Measurements from ENCODE around the gene OLFML1. TPM values are rescaled to one million over a fixed set of nuclear protein-coding genes. Genes with fewer than 3 reads are reported as not detected.
A peak's percentile ranks its signal among the peaks of the same experiment; 100 is the strongest.

Gene OLFML1
- total RNA-seq, 2 experiments from 2014 or later = not detected

GRCh38 chr11:7495882-7496551 lies 10.7 kb downstream of the OLFML1 start:
- no peaks in the 10 kb centered on the region for H3K79me2 ChIP-seq (ENCODE audit: insufficient read depth, low read depth, low read length)
- BruUV-seq (replicated peaks) = no TSS peak
- DNase-seq (ENCODE audit: low spot score) = peak; percentile 79
- ChIA-PET POLR2A (interaction anchor here (0.5 to 1.7 kb wide), 10 partner anchors 10 to 66 kb away, joined by 3 to 6 read pairs (median 4); partner anchors contain the start of gene OLFML1), CTCF (ENCODE audit: unreplicated experiment) (no interaction called here)
- H3K36me3 ChIP-seq (ENCODE audit: insufficient read depth, low read length) = no peaks in the 10 kb centered on the region
- no peak for TF ChIP-seq EZH2phosphoT487 (IDR thresholded peaks at IDR 0.05; ENCODE audit: borderline replicate concordance, low read depth, low read length)
- no peak for TF ChIP-seq CTCF (conservative IDR thresholded peaks at IDR 0.05; ENCODE audit: low read length)
- no peaks in the 10 kb centered on the region for H3K9me2 ChIP-seq (ENCODE audit: insufficient read depth, low read length)
- peak overlapping the region; percentile 58 for H3K4me2 ChIP-seq (ENCODE audit: low read length)
- peaks cover 33% of the 10 kb centered on the region for H3K4me1 ChIP-seq (ENCODE audit: insufficient read depth, low read length, poor library complexity, severe bottlenecking)
- intact Hi-C loops (cut with micrococcal nuclease; ENCODE audit: unreplicated experiment) = no loop called here
- H4K20me1 ChIP-seq (ENCODE audit: insufficient read depth, low read length) = no peaks in the 10 kb centered on the region
- no peak overlapping the region for H3K4me3 ChIP-seq (ENCODE audit: low read depth, low read length, poor library complexity, severe bottlenecking)
- H2AFZ ChIP-seq (ENCODE audit: low read length) = peak overlapping the region; percentile 80
- H3K27ac ChIP-seq (ENCODE audit: low read depth, low read length, poor library complexity, severe bottlenecking) = peak overlapping the region; percentile 49
- no peaks in the 10 kb centered on the region for H3K9me3 ChIP-seq (ENCODE audit: low read length)

GRCh38 chr11:7498193-7498592 lies 12.9 kb downstream of the OLFML1 start:
- no peak overlapping the region for H3K4me3 ChIP-seq (ENCODE audit: low read depth, low read length, poor library complexity, severe bottlenecking)
- no peak overlapping the region for H3K27ac ChIP-seq (ENCODE audit: low read depth, low read length, poor library complexity, severe bottlenecking)
- H3K9me3 ChIP-seq (ENCODE audit: low read length) = no peaks in the 10 kb centered on the region
- no peak for TF ChIP-seq EZH2phosphoT487 (IDR thresholded peaks at IDR 0.05; ENCODE audit: borderline replicate concordance, low read depth, low read length)
- no peaks in the 10 kb centered on the region for H4K20me1 ChIP-seq (ENCODE audit: insufficient read depth, low read length)
- no peak overlapping the region for H2AFZ ChIP-seq (ENCODE audit: low read length)
- H3K4me1 ChIP-seq (ENCODE audit: insufficient read depth, low read length, poor library complexity, severe bottlenecking) = peaks cover 25% of the 10 kb centered on the region
- no peaks in the 10 kb centered on the region for H3K9me2 ChIP-seq (ENCODE audit: insufficient read depth, low read length)
- POLR2A ChIA-PET = interaction anchor here (0.6 to 1.7 kb wide), 4 partner anchors 15 to 396 kb away, joined by 3 to 5 read pairs (median 4); partner anchors contain the start of gene PPFIBP2
- no peak overlapping the region for H3K4me2 ChIP-seq (ENCODE audit: low read length)
- no peak for DNase-seq (ENCODE audit: low spot score)
- H3K36me3 ChIP-seq (ENCODE audit: insufficient read depth, low read length) = no peaks in the 10 kb centered on the region
- CTCF ChIA-PET (ENCODE audit: unreplicated experiment) = interaction anchor here (1.4 kb wide), 1 partner anchor 13 kb away, joined by 3 read pairs; no protein-coding TSS in a partner anchor
- H3K79me2 ChIP-seq (ENCODE audit: insufficient read depth, low read depth, low read length) = no peaks in the 10 kb centered on the region
- no TSS peak for BruUV-seq (replicated peaks)
- intact Hi-C loops (cut with micrococcal nuclease; ENCODE audit: unreplicated experiment) = no loop called here

- DNase-seq (ENCODE audit: low spot score) = no peak
- no peak overlapping the region for H3K4me3 ChIP-seq (ENCODE audit: low read depth, low read length, poor library complexity, severe bottlenecking)
- ChIA-PET CTCF (ENCODE audit: unreplicated experiment) (no interaction called here), POLR2A (no interaction called here)
- H3K9me3 ChIP-seq (ENCODE audit: low read length) = no peaks in the 10 kb centered on the region
- H2AFZ ChIP-seq (ENCODE audit: low read length) = no peak overlapping the region
- intact Hi-C loops (cut with micrococcal nuclease; ENCODE audit: unreplicated experiment) = no loop called here
- no peak overlapping the region for H3K4me2 ChIP-seq (ENCODE audit: low read length)
- H3K9me2 ChIP-seq (ENCODE audit: insufficient read depth, low read length) = no peaks in the 10 kb centered on the region
- H3K79me2 ChIP-seq (ENCODE audit: insufficient read depth, low read depth, low read length) = no peaks in the 10 kb centered on the region
- no peaks in the 10 kb centered on the region for H3K36me3 ChIP-seq (ENCODE audit: insufficient read depth, low read length)
- H3K27ac ChIP-seq (ENCODE audit: low read depth, low read length, poor library complexity, severe bottlenecking) = no peak overlapping the region
- H4K20me1 ChIP-seq (ENCODE audit: insufficient read depth, low read length) = no peaks in the 10 kb centered on the region
- no TSS peak for BruUV-seq (replicated peaks)
- TF ChIP-seq EZH2phosphoT487 (IDR thresholded peaks at IDR 0.05; ENCODE audit: borderline replicate concordance, low read depth, low read length) = no peak
- peaks cover 20% of the 10 kb centered on the region for H3K4me1 ChIP-seq (ENCODE audit: insufficient read depth, low read length, poor library complexity, severe bottlenecking)
Observed at GRCh38 chr11:7499081-7499480, 13.8 kb downstream of the OLFML1 start.
